Measurements from ENCODE around the gene THBS3.

DNA sequence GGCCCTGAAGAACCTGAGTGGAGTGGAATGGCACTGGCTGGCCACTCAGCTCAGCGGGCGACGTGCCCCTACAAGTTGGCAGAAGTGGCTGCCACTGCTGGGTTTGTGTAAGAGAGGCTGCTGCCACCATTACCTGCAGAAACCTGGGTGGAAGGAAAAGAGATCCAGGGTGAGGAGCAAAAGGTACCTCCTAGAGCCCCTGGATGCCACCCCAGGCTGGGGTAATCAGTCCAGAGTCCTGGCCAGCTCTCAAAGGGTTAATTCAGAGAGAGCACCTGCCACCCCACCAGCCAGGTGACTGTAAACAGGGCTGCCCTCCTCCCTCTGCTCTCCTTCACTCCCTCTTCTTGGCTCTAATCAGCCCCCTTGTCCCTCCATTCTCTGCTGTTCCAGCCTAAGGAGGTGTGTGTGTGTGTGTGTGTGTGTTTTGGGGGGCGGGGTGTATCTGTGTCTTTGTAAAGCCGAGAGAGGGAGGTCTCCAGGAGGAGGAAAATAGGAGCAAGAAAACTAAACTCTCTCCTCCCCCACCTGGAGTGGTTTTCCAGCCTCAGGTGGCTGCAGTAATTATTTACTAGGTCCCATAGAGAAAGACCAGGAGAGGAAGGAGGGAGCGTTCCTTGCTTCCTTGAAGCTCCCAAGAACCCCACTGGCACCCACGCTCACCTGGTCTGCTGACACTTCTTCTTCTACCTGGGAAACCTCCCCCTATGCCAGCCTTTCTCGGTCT is 21.5 kb downstream of the THBS3 start:
- TF ChIP-seq, protein P1, sequence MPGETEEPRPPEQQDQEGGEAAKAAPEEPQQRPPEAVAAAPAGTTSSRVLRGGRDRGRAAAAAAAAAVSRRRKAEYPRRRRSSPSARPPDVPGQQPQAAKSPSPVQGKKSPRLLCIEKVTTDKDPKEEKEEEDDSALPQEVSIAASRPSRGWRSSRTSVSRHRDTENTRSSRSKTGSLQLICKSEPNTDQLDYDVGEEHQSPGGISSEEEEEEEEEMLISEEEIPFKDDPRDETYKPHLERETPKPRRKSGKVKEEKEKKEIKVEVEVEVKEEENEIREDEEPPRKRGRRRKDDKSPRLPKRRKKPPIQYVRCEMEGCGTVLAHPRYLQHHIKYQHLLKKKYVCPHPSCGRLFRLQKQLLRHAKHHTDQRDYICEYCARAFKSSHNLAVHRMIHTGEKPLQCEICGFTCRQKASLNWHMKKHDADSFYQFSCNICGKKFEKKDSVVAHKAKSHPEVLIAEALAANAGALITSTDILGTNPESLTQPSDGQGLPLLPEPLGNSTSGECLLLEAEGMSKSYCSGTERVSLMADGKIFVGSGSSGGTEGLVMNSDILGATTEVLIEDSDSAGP (CRISPR knock-in tag; IDR thresholded peaks at IDR 0.05), result no peak
- no peak for TF ChIP-seq ELF4 (CRISPR knock-in tag; IDR thresholded peaks at IDR 0.05)
